SU-DHL-6 (cell line): Measurements from ENCODE around the gene ZNF3.
A peak's percentile ranks its signal among the peaks of the same experiment; 100 is the strongest.

Experiments used
- H2AFZ ChIP-seq: fragments of 200-600 bp; sonication (generic); 2 replicates; pipeline ENCODE4 v1.6.1; 2014; ENCODE audit warnings: low read depth, mild to moderate bottlenecking, moderate library complexity, mixed read lengths, antibody characterized with exemption, low read length; ENCODE audit not compliant: severe bottlenecking
- H3F3A ChIP-seq: fragments of 200-600 bp; shearing (Covaris generic); 2 replicates; pipeline ENCODE4 v1.6.0; 2016; ENCODE audit warnings: antibody characterized with exemption, mild to moderate bottlenecking; ENCODE audit not compliant: insufficient read depth
- H3K27ac ChIP-seq: fragments of 200-600 bp; sonication (generic); 2 replicates; pipeline ENCODE4 v1.5.1; 2016; ENCODE audit warnings: low read depth, mild to moderate bottlenecking, low read length, moderate library complexity, mixed read lengths
- H3K27me3 ChIP-seq: fragments of 200-600 bp; sonication (generic), shearing (Covaris generic); 2 replicates; pipeline ENCODE4 v1.6.0; 2014; ENCODE audit warnings: mild to moderate bottlenecking, low read length
- H3K36me3 ChIP-seq: fragments of 200-600 bp; sonication (generic); 2 replicates; pipeline ENCODE4 v1.6.1; 2014; ENCODE audit warnings: mild to moderate bottlenecking, low read length, mixed read lengths
- H3K4me2 ChIP-seq: fragments of 300-600, 200-600 bp; shearing (Covaris generic), sonication (generic); 2 replicates; pipeline ENCODE4 v1.6.0; 2014; ENCODE audit warnings: low read length, low read depth, mild to moderate bottlenecking; ENCODE audit not compliant: poor library complexity, severe bottlenecking
- H3K4me3 ChIP-seq: fragments of 200-600 bp; sonication (generic); 2 replicates; pipeline ENCODE4 v1.5.1; 2014; ENCODE audit warnings: antibody characterized with exemption, low read length, mild to moderate bottlenecking, mixed read lengths; ENCODE audit not compliant: insufficient read depth, poor library complexity, severe bottlenecking
- H3K79me2 ChIP-seq: fragments of 200-600 bp; sonication (generic); 2 replicates; pipeline ENCODE4 v1.6.1; 2014; ENCODE audit warnings: mild to moderate bottlenecking, low read length, moderate library complexity; ENCODE audit not compliant: insufficient read depth
- H3K9ac ChIP-seq: fragments of 200-600 bp; sonication (generic); 2 replicates; pipeline ENCODE4 v1.7.0; 2014; ENCODE audit warnings: mild to moderate bottlenecking, low read length
- H3K9me2 ChIP-seq: fragments of 200-600 bp; sonication (generic); replicated peaks from 2 replicates; pipeline ENCODE4 v1.6.1; 2014; ENCODE audit warnings: low read length; ENCODE audit not compliant: insufficient read depth
- H3K9me3 ChIP-seq: fragments of 200-600 bp; sonication (generic); 2 replicates; pipeline ENCODE4 v1.6.1; 2014; ENCODE audit warnings: low read length, mixed read lengths; ENCODE audit not compliant: insufficient read depth
- H4K20me1 ChIP-seq: fragments of 200-600 bp; sonication (generic); 2 replicates; pipeline ENCODE4 v1.6.1; 2014; ENCODE audit warnings: low read depth, mild to moderate bottlenecking, antibody characterized with exemption, low read length, moderate library complexity, mixed read lengths
- CTCF ChIP-seq: fragments of 200-600 bp; sonication (generic); IDR thresholded peaks from one replicate; pipeline ENCODE4 v1.5.1; 2017; ENCODE audit warnings: antibody characterized with exemption, mild to moderate bottlenecking, low read length, moderate library complexity; ENCODE audit not compliant: insufficient read depth, poor library complexity, severe bottlenecking
- EZH2phosphoT487 ChIP-seq: fragments of 200-600 bp; sonication (generic), shearing (Covaris generic); conservative IDR thresholded peaks from 2 replicates; pipeline ENCODE4 v1.6.1; 2018; ENCODE audit warnings: mild to moderate bottlenecking, antibody characterized with exemption, low read length, moderate library complexity, mixed read lengths

Gene ZNF3

GRCh38 chr7:100124301-100125230 is 43.0 kb upstream of the ZNF3 start:
- Histone ChIP-seq H3K27me3 (no peaks in the 10 kb centered on the region), H4K20me1 (no peaks in the 10 kb centered on the region), H3F3A (peaks cover 40% of the 10 kb centered on the region), H3K79me2 (peaks cover 14% of the 10 kb centered on the region), H3K9me2 (no peaks in the 10 kb centered on the region), H3K27ac (peak overlapping the region; percentile 28), H2AFZ (no peak overlapping the region), H3K4me2 (peak overlapping the region; percentile 94), H3K9ac (peak overlapping the region; percentile 4; the same call in 1 of the 2 replicates), H3K9me3 (no peaks in the 10 kb centered on the region), H3K36me3 (no peaks in the 10 kb centered on the region), H3K4me3 (no peak overlapping the region)
- TF ChIP-seq EZH2phosphoT487: no peak
- no peak for TF ChIP-seq CTCF

- TF ChIP-seq EZH2phosphoT487: no peak
- no peak for TF ChIP-seq CTCF
- Histone ChIP-seq H3K79me2 (peaks cover 24% of the 10 kb centered on the region), H3K36me3 (no peaks in the 10 kb centered on the region), H3K27me3 (no peaks in the 10 kb centered on the region), H2AFZ (no peak overlapping the region), H4K20me1 (no peaks in the 10 kb centered on the region), H3K9me2 (no peaks in the 10 kb centered on the region), H3K9me3 (no peaks in the 10 kb centered on the region), H3K27ac (no peak overlapping the region), H3K4me3 (no peak overlapping the region), H3K9ac (no peak overlapping the region), H3F3A (peaks cover 27% of the 10 kb centered on the region), H3K4me2 (no peak overlapping the region)
These were observed 41.0 kb upstream of the ZNF3 start for GRCh38 chr7:100122568-100122967.

- no peaks in the 10 kb centered on the region for H3K9me3 ChIP-seq
- peaks cover 24% of the 10 kb centered on the region for H3K79me2 ChIP-seq
- peaks cover 27% of the 10 kb centered on the region for H3F3A ChIP-seq
- no peaks in the 10 kb centered on the region for H4K20me1 ChIP-seq
- H3K4me3 ChIP-seq: no peak overlapping the region
- no peaks in the 10 kb centered on the region for H3K9me2 ChIP-seq
- no peak overlapping the region for H3K4me2 ChIP-seq
- H3K27me3 ChIP-seq: no peaks in the 10 kb centered on the region
- no peaks in the 10 kb centered on the region for H3K36me3 ChIP-seq
- H3K9ac ChIP-seq: no peak overlapping the region
- H2AFZ ChIP-seq: no peak overlapping the region
- H3K27ac ChIP-seq: no peak overlapping the region
- TF ChIP-seq CTCF (no peak), EZH2phosphoT487 (no peak)
These were observed 40.5 kb upstream of the ZNF3 start for GRCh38 chr7:100122067-100122466.
